Activated naive CD8-positive, alpha-beta T cell treated with anti-CD3 and anti-CD28 coated beads, Interleukin-2, amount 50 U/mL, for 24 hours (primary cell): ENCODE data around the gene ELAVL2.

ENCODE experiments used
- ATAC-seq: fragments of 150-1000 bp; cut with Tn5 transposase; one replicate; pipeline ENCODE4 v1.10.0; 2021
- DNase-seq: peaks from one replicate; pipeline ENCODE4 v3.0.0; 2021
- H3K27ac Mint-ChIP-seq: one replicate; pipeline ENCODE4 v1.8.0; 2021; ENCODE audit warnings: mild to moderate bottlenecking, mixed read lengths
- H3K27me3 Mint-ChIP-seq: one replicate; pipeline ENCODE4 v1.8.0; 2021; ENCODE audit warnings: mixed read lengths
- H3K36me3 Mint-ChIP-seq: one replicate; pipeline ENCODE4 v1.8.0; 2021; ENCODE audit warnings: low read depth, mixed read lengths
- H3K4me1 Mint-ChIP-seq: one replicate; pipeline ENCODE4 v1.8.0; 2021; ENCODE audit warnings: mixed read lengths
- H3K4me3 Mint-ChIP-seq: one replicate; pipeline ENCODE4 v1.8.0; 2021; ENCODE audit warnings: mild to moderate bottlenecking, moderate library complexity, mixed read lengths
- H3K9me3 Mint-ChIP-seq: one replicate; pipeline ENCODE4 v1.8.0; 2021; ENCODE audit warnings: mixed read lengths

ELAVL2 gene

GRCh38 chr9:23658376-23659258 is 167.4 kb downstream of the ELAVL2 start:
- Mint-ChIP-seq H3K9me3 (peaks cover 25% of the 10 kb centered on the region), H3K36me3 (no peaks in the 10 kb centered on the region), H3K4me1 (no peaks in the 10 kb centered on the region), H3K27me3 (no peaks in the 10 kb centered on the region), H3K4me3 (no peak overlapping the region), H3K27ac (no peak overlapping the region)
- ATAC-seq (no peak), DNase-seq (no peak)

- H3K27ac Mint-ChIP-seq: no peak overlapping the region
- no peaks in the 10 kb centered on the region for H3K36me3 Mint-ChIP-seq
- H3K4me1 Mint-ChIP-seq: no peaks in the 10 kb centered on the region
- no peak for DNase-seq
- no peak for ATAC-seq
- H3K4me3 Mint-ChIP-seq: no peak overlapping the region
- peaks cover 10% of the 10 kb centered on the region for H3K9me3 Mint-ChIP-seq
- H3K27me3 Mint-ChIP-seq: no peaks in the 10 kb centered on the region
These were observed 175.0 kb downstream of the ELAVL2 start for GRCh38 chr9:23651051-23651450.

DNA sequence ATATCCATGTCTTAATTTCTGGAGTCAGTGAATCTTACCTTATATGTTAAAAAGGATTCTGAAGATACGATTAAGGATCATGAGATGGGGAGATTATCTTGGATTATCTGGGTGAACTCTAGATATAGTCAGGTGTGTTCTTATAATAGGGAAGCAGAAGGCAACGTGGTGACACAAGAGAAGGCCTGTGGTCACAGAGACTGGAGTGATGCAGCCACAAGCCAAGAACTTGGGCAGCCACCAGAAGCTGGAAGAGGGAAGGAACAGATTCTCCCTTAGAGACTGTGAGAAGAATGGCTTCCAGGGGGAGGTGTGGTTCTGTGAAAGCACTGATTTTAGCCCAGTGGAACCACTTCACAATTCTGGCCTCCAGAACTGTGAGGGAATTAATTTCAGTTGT is 177.4 kb downstream of the ELAVL2 start:
- Mint-ChIP-seq H3K36me3 (no peaks in the 10 kb centered on the region), H3K27ac (no peak overlapping the region), H3K4me3 (no peak overlapping the region)

DNA sequence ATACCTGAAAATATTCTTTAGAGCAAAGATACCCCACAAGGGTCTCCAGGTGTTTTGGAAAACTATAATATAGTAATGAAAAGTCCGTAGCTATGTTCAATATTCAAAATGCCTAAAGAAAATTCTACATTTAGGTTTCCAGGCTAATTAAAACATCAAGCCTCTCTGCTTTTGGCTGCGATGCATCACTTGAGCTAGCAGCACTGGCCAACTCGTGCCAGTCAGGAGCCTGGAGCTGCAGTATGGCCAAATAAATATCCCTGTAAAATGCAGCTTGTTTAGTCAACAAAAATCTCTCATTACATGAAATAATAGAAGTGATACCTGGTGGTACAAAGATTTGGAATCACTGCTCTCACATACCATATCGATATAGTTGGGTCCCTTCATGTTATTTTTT is 181.1 kb downstream of the ELAVL2 start:
- Mint-ChIP-seq H3K9me3 (peaks cover 7% of the 10 kb centered on the region), H3K27ac (no peak overlapping the region), H3K4me3 (no peak overlapping the region), H3K4me1 (no peaks in the 10 kb centered on the region), H3K36me3 (no peaks in the 10 kb centered on the region), H3K27me3 (no peaks in the 10 kb centered on the region)
- DNase-seq (no peak), ATAC-seq (no peak)

More for the DNA sequence above, 177.4 kb downstream of the ELAVL2 start:
- Mint-ChIP-seq H3K27me3 (no peaks in the 10 kb centered on the region), H3K9me3 (peaks cover 4% of the 10 kb centered on the region), H3K4me1 (no peaks in the 10 kb centered on the region)
- ATAC-seq: no peak
- no peak for DNase-seq

DNA sequence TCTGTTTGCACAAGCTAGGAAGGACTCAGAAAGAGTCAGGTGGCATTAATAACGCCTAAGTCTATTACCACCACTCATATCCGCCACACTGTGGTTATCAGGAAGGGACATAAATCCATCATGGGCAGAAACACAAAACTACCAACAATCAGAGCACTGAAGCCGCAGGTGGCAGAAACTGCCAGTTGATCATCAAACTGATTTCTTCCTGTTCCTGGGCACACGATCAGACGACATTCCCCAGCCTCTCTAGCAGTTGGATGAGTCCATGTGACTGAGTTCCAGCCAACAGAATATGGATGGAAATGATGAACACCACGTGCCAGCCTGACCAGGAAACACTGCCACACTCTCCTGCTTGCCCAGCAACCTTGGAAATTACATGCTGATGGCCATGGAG is 181.7 kb downstream of the ELAVL2 start:
- no peak for ATAC-seq
- H3K27ac Mint-ChIP-seq: no peak overlapping the region
- H3K27me3 Mint-ChIP-seq: no peaks in the 10 kb centered on the region
- no peaks in the 10 kb centered on the region for H3K36me3 Mint-ChIP-seq
- DNase-seq: no peak
- no peak overlapping the region for H3K4me3 Mint-ChIP-seq
- peaks cover 7% of the 10 kb centered on the region for H3K9me3 Mint-ChIP-seq
- no peaks in the 10 kb centered on the region for H3K4me1 Mint-ChIP-seq

GRCh38 chr9:23643656-23644258 is 182.3 kb downstream of the ELAVL2 start:
- ATAC-seq (no peak), DNase-seq (no peak)
- Mint-ChIP-seq H3K9me3 (peaks cover 7% of the 10 kb centered on the region), H3K4me3 (no peak overlapping the region), H3K4me1 (no peaks in the 10 kb centered on the region), H3K36me3 (no peaks in the 10 kb centered on the region), H3K27me3 (no peaks in the 10 kb centered on the region), H3K27ac (no peak overlapping the region)
